ENCODE results near the gene SIGLEC12.
"Not testable (repeated sequence)": the region's sequence is repeated elsewhere in the genome, so short reads cannot be mapped to it uniquely, and the experiment has no call there.

DNA sequence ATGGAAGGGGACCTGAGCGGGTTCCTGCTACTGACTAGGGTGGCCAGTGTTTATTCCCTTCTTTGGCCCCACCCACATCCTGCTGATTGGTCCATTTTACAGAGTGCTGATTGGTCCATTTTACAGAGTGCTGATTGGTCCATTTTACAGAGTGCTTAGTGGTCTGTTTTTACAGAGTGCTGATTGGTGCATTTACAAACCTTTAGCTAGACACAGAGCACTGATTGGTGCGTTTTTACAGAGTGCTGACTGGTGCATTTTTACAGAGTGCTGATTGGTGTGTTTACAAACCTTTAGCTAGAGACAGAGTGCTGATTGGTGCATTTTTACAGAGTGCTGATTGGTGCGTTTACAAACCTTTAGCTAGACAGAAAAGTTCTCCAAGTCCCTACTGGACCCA is 54.1 kb downstream of the SIGLEC12 start:
- TF ChIP-seq JUN (IDR thresholded peaks at IDR 0.05; ENCODE audit: borderline replicate concordance, insufficient read depth, insufficient read length, low read depth); FOS (IDR thresholded peaks at IDR 0.05; ENCODE audit: borderline replicate concordance, insufficient read depth, low read length); POLR2AphosphoS5 (IDR thresholded peaks at IDR 0.05; ENCODE audit: insufficient read depth, low read depth, low read length); EZH2 (IDR thresholded peaks at IDR 0.05; ENCODE audit: borderline replicate concordance, low read depth, low read length, severe bottlenecking): not testable (repeated sequence)
- TF ChIP-seq, protein P1, sequence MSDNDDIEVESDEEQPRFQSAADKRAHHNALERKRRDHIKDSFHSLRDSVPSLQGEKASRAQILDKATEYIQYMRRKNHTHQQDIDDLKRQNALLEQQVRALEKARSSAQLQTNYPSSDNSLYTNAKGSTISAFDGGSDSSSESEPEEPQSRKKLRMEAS (IDR thresholded peaks at IDR 0.05; ENCODE audit: insufficient read depth, insufficient read length), result not testable (repeated sequence)
- TF ChIP-seq, protein P2, sequence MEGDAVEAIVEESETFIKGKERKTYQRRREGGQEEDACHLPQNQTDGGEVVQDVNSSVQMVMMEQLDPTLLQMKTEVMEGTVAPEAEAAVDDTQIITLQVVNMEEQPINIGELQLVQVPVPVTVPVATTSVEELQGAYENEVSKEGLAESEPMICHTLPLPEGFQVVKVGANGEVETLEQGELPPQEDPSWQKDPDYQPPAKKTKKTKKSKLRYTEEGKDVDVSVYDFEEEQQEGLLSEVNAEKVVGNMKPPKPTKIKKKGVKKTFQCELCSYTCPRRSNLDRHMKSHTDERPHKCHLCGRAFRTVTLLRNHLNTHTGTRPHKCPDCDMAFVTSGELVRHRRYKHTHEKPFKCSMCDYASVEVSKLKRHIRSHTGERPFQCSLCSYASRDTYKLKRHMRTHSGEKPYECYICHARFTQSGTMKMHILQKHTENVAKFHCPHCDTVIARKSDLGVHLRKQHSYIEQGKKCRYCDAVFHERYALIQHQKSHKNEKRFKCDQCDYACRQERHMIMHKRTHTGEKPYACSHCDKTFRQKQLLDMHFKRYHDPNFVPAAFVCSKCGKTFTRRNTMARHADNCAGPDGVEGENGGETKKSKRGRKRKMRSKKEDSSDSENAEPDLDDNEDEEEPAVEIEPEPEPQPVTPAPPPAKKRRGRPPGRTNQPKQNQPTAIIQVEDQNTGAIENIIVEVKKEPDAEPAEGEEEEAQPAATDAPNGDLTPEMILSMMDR (IDR thresholded peaks at IDR 0.05; ENCODE audit: extremely low read depth in 1 of 2, insufficient read depth in 1 of 2, low read depth in 1 of 2, low read length in 2 of 2), result not testable (repeated sequence)
